NCI-H82 treated with DMSO at 0.1 percent for 48 hours (cell line): ENCODE measurements around the gene NCOA4.
"Not testable (repeated sequence)": the region's sequence is repeated elsewhere in the genome, so short reads cannot be mapped to it uniquely, and the experiment has no call there.

Source experiments
- DNase-seq: peaks from one replicate; lab custom pipeline; 2025; ENCODE audit not compliant: unreplicated experiment; lab: John Stamatoyannopoulos, UW

NCOA4 gene

GRCh38 chr10:46052791-46053375 is 22.5 kb upstream of the NCOA4 start:
- no peak for DNase-seq

- no peak for DNase-seq
Measured at GRCh38 chr10:46052057-46052790, 21.8 kb upstream of the NCOA4 start.

GRCh38 chr10:46050941-46051623 is 20.7 kb upstream of the NCOA4 start:
- DNase-seq: no peak

- not testable (repeated sequence) for DNase-seq
Measured at GRCh38 chr10:46049497-46049831, 19.0 kb upstream of the NCOA4 start.

GRCh38 chr10:46048152-46048551 is 17.7 kb upstream of the NCOA4 start:
- no peak for DNase-seq

GRCh38 chr10:46046261-46046660 is 15.8 kb upstream of the NCOA4 start, which contains the start of gene MSMB:
TSS of gene MSMB (minus strand) at chr10:46046269. CDS start at chr10:46046237, 32 bp downstream.
- DNase-seq: no peak

- no peak for DNase-seq
Measured at GRCh38 chr10:46042527-46042926, 12.1 kb upstream of the NCOA4 start.

- DNase-seq: no peak
Measured at GRCh38 chr10:46040004-46040403, 9.6 kb upstream of the NCOA4 start.

GRCh38 chr10:46037107-46037825 is 6.8 kb upstream of the NCOA4 start:
- no peak for DNase-seq

- DNase-seq: no peak
Measured at GRCh38 chr10:46035923-46036849, 5.8 kb upstream of the NCOA4 start.

- no peak for DNase-seq
Measured at GRCh38 chr10:46033602-46034011, 3.2 kb upstream of the NCOA4 start.

GRCh38 chr10:46031648-46032532 is 1.5 kb upstream of the NCOA4 start:
- DNase-seq: no peak

- DNase-seq: no peak
Measured at GRCh38 chr10:46029461-46030030, 877 bp downstream of the NCOA4 start.

GRCh38 chr10:46028584-46029460 is 1.6 kb downstream of the NCOA4 start:
- no peak for DNase-seq

- DNase-seq: no peak
Measured at GRCh38 chr10:46026106-46026505, 4.3 kb downstream of the NCOA4 start.

GRCh38 chr10:46025406-46025805 is 5.0 kb downstream of the NCOA4 start:
- no peak for DNase-seq

- DNase-seq: no peak
Measured at GRCh38 chr10:46024948-46025347, 5.5 kb downstream of the NCOA4 start.

- peak; percentile 68 for DNase-seq
Measured at GRCh38 chr10:46022978-46023702, 7.3 kb downstream of the NCOA4 start.
